Endodermal cell (in vitro differentiated cells): ENCODE measurements around the gene CCDC182. TPM values are rescaled to one million over a fixed set of nuclear protein-coding genes. Genes with fewer than 3 reads are reported as not detected.
A peak's percentile ranks its signal among the peaks of the same experiment; 100 is the strongest.

ENCODE experiments used
- DNase-seq: peaks from one replicate; pipeline ENCODE4 v3.0.0-alpha.2; 2017
- H3K27ac ChIP-seq: 2 replicates; pipeline ENCODE4 v1.5.1; 2013; ENCODE audit warnings: mild to moderate bottlenecking, low read depth, low read length, moderate library complexity
- H3K27me3 ChIP-seq: 2 replicates; pipeline ENCODE4 v1.6.1; 2013; ENCODE audit warnings: mild to moderate bottlenecking, low read length, moderate library complexity; ENCODE audit not compliant: insufficient read depth, control insufficient read depth, poor library complexity, severe bottlenecking
- H3K36me3 ChIP-seq: 2 replicates; pipeline ENCODE4 v1.7.0; 2013; ENCODE audit warnings: mild to moderate bottlenecking, low read length, moderate library complexity; ENCODE audit not compliant: control insufficient read depth, insufficient read depth
- H3K4me1 ChIP-seq: one replicate; pipeline ENCODE4 v1.7.0; 2013; ENCODE audit warnings: low read length; ENCODE audit not compliant: control insufficient read depth, insufficient read depth
- H3K4me3 ChIP-seq: 2 replicates; pipeline ENCODE4 v1.5.1; 2013; ENCODE audit warnings: mild to moderate bottlenecking, low read length, moderate library complexity
- H3K9ac ChIP-seq: 2 replicates; pipeline ENCODE4 v1.6.1; 2013; ENCODE audit warnings: mild to moderate bottlenecking, low read length, moderate library complexity; ENCODE audit not compliant: poor library complexity, severe bottlenecking; ENCODE audit errors: extremely low read depth
- H3K9me3 ChIP-seq: 2 replicates; pipeline ENCODE4 v1.6.1; 2013; ENCODE audit warnings: mild to moderate bottlenecking, low read length, moderate library complexity; ENCODE audit not compliant: control insufficient read depth
- H3K27ac Mint-ChIP-seq: 2 replicates; pipeline ENCODE4 v1.8.0; 2020; ENCODE audit warnings: mixed read lengths
- H3K27me3 Mint-ChIP-seq: 2 replicates; pipeline ENCODE4 v1.8.0; 2021; ENCODE audit warnings: mild to moderate bottlenecking, mixed read lengths; ENCODE audit not compliant: insufficient read depth
- H3K36me3 Mint-ChIP-seq: 2 replicates; pipeline ENCODE4 v1.8.0; 2020; ENCODE audit warnings: low read depth, mixed read lengths
- H3K4me1 Mint-ChIP-seq: 2 replicates; pipeline ENCODE4 v1.8.0; 2020; ENCODE audit warnings: mixed read lengths
- H3K4me3 Mint-ChIP-seq: 2 replicates; pipeline ENCODE4 v1.8.0; 2020; ENCODE audit warnings: mild to moderate bottlenecking, moderate library complexity, mixed read lengths
- H3K9me3 Mint-ChIP-seq: 2 replicates; pipeline ENCODE4 v1.8.0; 2020; ENCODE audit warnings: mild to moderate bottlenecking, mixed read lengths
- WGBS, 2 experiments: methylation state at CpG; one replicate each; pipeline versions ENCODE4 v1.1.5 to v1.1.7; 2013; ENCODE audit warnings: missing lambda C conversion rate in 2 of 2, mixed read lengths in 1 of 2; ENCODE audit not compliant: insufficient coverage in 1 of 2, insufficient read length in 1 of 2; 5-methylcytosine and 5-hydroxymethylcytosine counted together
- total RNA-seq, 2 donors: library from RNA; stranded (reverse); fragmentation: NEBNext Ultra II Directional in 1 of 2; extraction: Animal tissue kit (Norgen Biotek cat#: 25700) in 1 of 2; gene quantifications; 2 replicates in 1 of 2; 3 replicates in 1 of 2; pipeline ENCODE4 v1.2.1, GENCODE V29; 2021
- TF ChIP-seq, protein P1 (sequence below): fragments of 200-600 bp; sonication (generic); conservative IDR thresholded peaks from 2 replicates; pipeline ENCODE4 v1.5.0; 2021; ENCODE audit warnings: antibody characterized with exemption, mild to moderate bottlenecking

Gene CCDC182
- total RNA-seq, 2 donors from 2014 or later: 0.33 TPM; not detected in 1

DNA sequence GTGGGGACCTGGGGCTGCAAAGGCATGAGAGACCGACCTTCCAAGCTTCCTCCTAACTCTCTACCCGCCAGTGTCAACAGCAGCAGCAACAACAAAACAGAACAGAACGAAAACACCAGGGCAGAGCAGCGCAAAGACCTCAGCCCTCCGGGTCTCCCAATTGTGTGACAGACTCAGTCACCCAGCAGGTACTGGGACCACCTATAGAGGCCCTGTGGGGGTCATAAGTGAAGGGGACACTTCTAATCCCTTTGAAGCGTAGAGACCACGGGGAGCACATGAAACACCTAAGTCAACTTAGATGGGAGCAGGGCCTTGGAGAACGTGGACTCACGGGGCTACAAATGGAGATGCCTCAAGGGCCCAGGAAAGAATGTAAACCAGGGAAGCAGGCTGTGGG, 12.6 kb upstream of the CCDC182 start:
- Histone ChIP-seq H3K4me3 (no peak overlapping the region), H3K9ac (no peak overlapping the region), H3K27ac (peak overlapping the region; percentile 39), H3K27me3 (no peaks in the 10 kb centered on the region), H3K36me3 (no peaks in the 10 kb centered on the region), H3K9me3 (no peaks in the 10 kb centered on the region), H3K4me1 (peaks cover 39% of the 10 kb centered on the region)
- no peaks in the 10 kb centered on the region for H3K9me3 Mint-ChIP-seq
- no peak for DNase-seq
- H3K4me1 Mint-ChIP-seq: peaks cover 42% of the 10 kb centered on the region
- TF ChIP-seq, protein P1, sequence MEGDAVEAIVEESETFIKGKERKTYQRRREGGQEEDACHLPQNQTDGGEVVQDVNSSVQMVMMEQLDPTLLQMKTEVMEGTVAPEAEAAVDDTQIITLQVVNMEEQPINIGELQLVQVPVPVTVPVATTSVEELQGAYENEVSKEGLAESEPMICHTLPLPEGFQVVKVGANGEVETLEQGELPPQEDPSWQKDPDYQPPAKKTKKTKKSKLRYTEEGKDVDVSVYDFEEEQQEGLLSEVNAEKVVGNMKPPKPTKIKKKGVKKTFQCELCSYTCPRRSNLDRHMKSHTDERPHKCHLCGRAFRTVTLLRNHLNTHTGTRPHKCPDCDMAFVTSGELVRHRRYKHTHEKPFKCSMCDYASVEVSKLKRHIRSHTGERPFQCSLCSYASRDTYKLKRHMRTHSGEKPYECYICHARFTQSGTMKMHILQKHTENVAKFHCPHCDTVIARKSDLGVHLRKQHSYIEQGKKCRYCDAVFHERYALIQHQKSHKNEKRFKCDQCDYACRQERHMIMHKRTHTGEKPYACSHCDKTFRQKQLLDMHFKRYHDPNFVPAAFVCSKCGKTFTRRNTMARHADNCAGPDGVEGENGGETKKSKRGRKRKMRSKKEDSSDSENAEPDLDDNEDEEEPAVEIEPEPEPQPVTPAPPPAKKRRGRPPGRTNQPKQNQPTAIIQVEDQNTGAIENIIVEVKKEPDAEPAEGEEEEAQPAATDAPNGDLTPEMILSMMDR: no peak
- no peaks in the 10 kb centered on the region for H3K36me3 Mint-ChIP-seq
- H3K27ac Mint-ChIP-seq: peak overlapping the region; percentile 19
- peaks cover 17% of the 10 kb centered on the region for H3K27me3 Mint-ChIP-seq
- WGBS, 2 experiments: 72 to 84% methylated on average over 5 to 9 of the region's 9 CpGs
- H3K4me3 Mint-ChIP-seq: no peak overlapping the region

DNA sequence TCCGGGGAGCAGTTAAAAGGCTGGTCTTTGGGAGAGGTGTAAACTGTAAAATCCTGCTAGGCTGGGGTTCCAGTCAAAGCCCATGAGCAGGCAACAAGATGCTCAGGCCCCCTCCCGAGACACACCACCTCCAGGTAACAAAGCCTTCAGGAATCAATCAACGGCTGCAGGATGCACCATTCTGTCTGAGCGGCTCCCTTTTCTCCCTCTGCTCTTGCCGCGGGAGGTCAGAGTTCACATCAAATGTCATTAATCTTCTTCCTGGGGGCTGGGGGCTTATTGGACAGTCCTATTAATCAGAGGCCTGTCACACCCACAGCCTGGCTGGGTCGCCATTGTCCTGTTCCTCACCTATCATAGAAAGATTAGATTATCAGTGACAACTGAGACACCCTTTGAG, 11.9 kb upstream of the CCDC182 start:
- Mint-ChIP-seq H3K9me3 (no peaks in the 10 kb centered on the region), H3K36me3 (no peaks in the 10 kb centered on the region), H3K27ac (peak overlapping the region; percentile 35), H3K4me3 (no peak overlapping the region), H3K27me3 (peaks cover 10% of the 10 kb centered on the region), H3K4me1 (peaks cover 41% of the 10 kb centered on the region)
- no peak overlapping the region for H3K4me3 ChIP-seq
- 24% methylated on average over 7 of the region's 7 CpGs; no CpG with 5 or more reads in 1 of the 2 experiments for WGBS, 2 experiments
- TF ChIP-seq, protein P1: no peak
- H3K9me3 ChIP-seq: no peaks in the 10 kb centered on the region
- no peaks in the 10 kb centered on the region for H3K27me3 ChIP-seq
- no peak overlapping the region for H3K9ac ChIP-seq
- H3K36me3 ChIP-seq: no peaks in the 10 kb centered on the region
- H3K27ac ChIP-seq: peak overlapping the region; percentile 83
- H3K4me1 ChIP-seq: peaks cover 35% of the 10 kb centered on the region
- peak; percentile 83 for DNase-seq

DNA sequence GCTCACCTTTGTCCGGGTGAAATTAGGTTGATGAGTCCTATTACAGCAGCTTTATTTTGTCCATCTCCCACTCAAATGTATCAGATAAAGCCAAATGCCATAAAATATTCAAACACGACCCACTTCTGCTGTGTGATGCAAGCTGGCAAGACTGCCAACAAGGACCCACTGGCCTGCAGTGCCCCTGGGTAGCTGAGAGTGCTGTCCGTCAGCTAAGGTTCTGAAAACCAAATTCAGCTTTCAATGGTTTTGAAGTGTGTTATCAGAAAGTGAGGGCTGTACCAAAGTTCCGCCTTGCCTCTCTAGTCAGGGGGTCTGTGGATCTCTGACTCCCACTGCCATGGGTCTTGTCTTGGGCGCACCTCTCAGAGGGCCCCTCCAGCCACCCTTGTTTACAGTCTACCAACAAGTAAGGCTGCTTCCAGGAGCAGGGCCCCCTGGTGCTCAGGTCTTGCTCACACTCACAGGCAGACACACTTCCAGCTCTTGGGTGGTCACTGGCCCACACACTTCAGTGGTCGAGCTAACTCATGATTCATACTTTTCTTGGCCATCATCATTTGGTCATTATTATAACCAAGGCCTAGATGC, 10.5 kb upstream of the CCDC182 start:
- Histone ChIP-seq H3K4me1 (peaks cover 40% of the 10 kb centered on the region), H3K36me3 (no peaks in the 10 kb centered on the region), H3K27me3 (no peaks in the 10 kb centered on the region), H3K9me3 (no peaks in the 10 kb centered on the region), H3K9ac (no peak overlapping the region), H3K4me3 (no peak overlapping the region), H3K27ac (no peak overlapping the region)
- TF ChIP-seq, protein P1: peak; percentile 21
- Mint-ChIP-seq H3K4me1 (peaks cover 41% of the 10 kb centered on the region), H3K27me3 (no peaks in the 10 kb centered on the region), H3K9me3 (no peaks in the 10 kb centered on the region), H3K4me3 (no peak overlapping the region), H3K27ac (no peak overlapping the region), H3K36me3 (no peaks in the 10 kb centered on the region)
- 84 to 92% methylated on average over 2 to 6 of the region's 6 CpGs for WGBS, 2 experiments
- peak; percentile 74 for DNase-seq
